Measurements from ENCODE around the gene PTPN9. TPM values are rescaled to one million over a fixed set of nuclear protein-coding genes. Genes with fewer than 3 reads are reported as not detected.

PTPN9 gene
- total and polyA plus RNA-seq, 10 of the 15 experiments (the other 5 are each of a cell fraction or from before 2014, with no cell fraction given), result 7.8 to 29.1 (median 18.5) TPM

GRCh38 chr15:75597667-75598341, 18.7 kb upstream of the PTPN9 start:
- Histone ChIP-seq H3K4me2 (ENCODE audit: control insufficient read depth, insufficient read depth) (no peak overlapping the region), H3K36me3 (ENCODE audit: control insufficient read depth in 2 of 2, insufficient read depth in 2 of 2, low read length in 1 of 2) (peaks cover 4 to 20% of the 10 kb centered on the region in 2 experiments; a peak in 3 of 4 replicates), H3K9me3 (replicated peaks; ENCODE audit: control insufficient read depth, insufficient read depth, low read length) (no peaks in the 10 kb centered on the region), H3K9ac (ENCODE audit: control insufficient read depth, insufficient read depth, low read length) (no peak overlapping the region), H3K79me2 (ENCODE audit: control insufficient read depth, insufficient read depth, low read length) (no peaks in the 10 kb centered on the region), H4K20me1 (ENCODE audit: control insufficient read depth, insufficient read depth) (no peaks in the 10 kb centered on the region), H3K4me3 (no peak overlapping the region), H3K27ac (ENCODE audit: control insufficient read depth, insufficient read depth) (no peak overlapping the region), H3K27me3 (replicated peaks in 1 of 2; ENCODE audit: control insufficient read depth in 2 of 2, insufficient read depth in 2 of 2, low read length in 1 of 2) (no peaks in the 10 kb centered on the region), H2AFZ (ENCODE audit: control insufficient read depth, low read depth, low read length) (no peak overlapping the region), H3K4me1 (ENCODE audit: control insufficient read depth, insufficient read depth, low read length) (no peaks in the 10 kb centered on the region)
- TSS peak; percentile 38 for BruUV-seq (replicated peaks)
- DNase-seq (ENCODE audit: low read depth, low spot score) (no peak), ATAC-seq (no peak), FAIRE-seq (no peak)
- RAD21 ChIA-PET (ENCODE audit: unreplicated experiment), result interaction anchor here (1.1 to 1.4 kb wide), 2 partner anchors 42 to 146 kb away, joined by 3 to 4 read pairs; partner anchors contain the start of genes IMP3 and SIN3A
- in situ Hi-C loops (cut with MboI), result no loop called here
- intact Hi-C loops (cut with micrococcal nuclease; ENCODE audit: unreplicated experiment), result no loop called here
- no peak for TF ChIP-seq USF1 (IDR thresholded peaks at IDR 0.05; ENCODE audit: borderline replicate concordance, extremely low read length, insufficient read depth, low read depth, low read length)
- peak; percentile 28; the same call in 1 of the 2 replicates for TF ChIP-seq RAD21 (IDR thresholded peaks at IDR 0.05; ENCODE audit: insufficient read depth, low read depth, low read length)
- peak; percentile 10; the same call in 1 of the 2 replicates for TF ChIP-seq SMC3 (IDR thresholded peaks at IDR 0.05; ENCODE audit: borderline replicate concordance, low read length)
- peak; percentile 14 to 39 (median 37); a peak in 5 of 6 replicates for TF ChIP-seq CTCF (IDR thresholded peaks at IDR 0.05 in 2 of 3, conservative IDR thresholded peaks at IDR 0.05 in 1 of 3; ENCODE audit: control insufficient read depth in 2 of 3, extremely low read depth in 1 of 3, insufficient read depth in 1 of 3, low read depth in 3 of 3, low read length in 3 of 3)
- POLR2A ChIA-PET, result interaction anchor here (0.5 kb wide), 1 partner anchor 20 kb away, joined by 3 read pairs; no protein-coding TSS in a partner anchor
- WGBS (ENCODE audit: insufficient coverage, insufficient replicate concordance, low lambda C conversion rate, missing lambda C conversion rate), result 77% methylated on average over 3 of the region's 3 CpGs
- SMC1A ChIA-PET (ENCODE audit: uncharacterized antibody, unreplicated experiment), result interaction anchor here (0.7 to 1.8 kb wide), 5 partner anchors 12 to 144 kb away, joined by 3 to 4 read pairs (median 3); partner anchors contain the start of genes IMP3 and SNUPN
- CTCF ChIA-PET, result interaction anchor here (0.6 to 1.5 kb wide), 5 partner anchors 23 to 1724 kb away, joined by 3 to 6 read pairs (median 3); partner anchors contain the start of gene MAN2C1
